Dermis blood vessel endothelial cell (primary cell): ENCODE results near the gene IBSP. TPM values are rescaled to one million over a fixed set of nuclear protein-coding genes. Genes with fewer than 3 reads are reported as not detected.

Experiments used
- DNase-seq: peaks from one replicate; pipeline ENCODE4 v3.0.0; 2010
- total RNA-seq: library from RNA; depleted of rRNA; stranded (reverse); fragments of >200 nt; gene quantifications from 2 replicates; pipeline ENCODE4 v1.2.3, GENCODE V29; 2014

The IBSP gene
- total RNA-seq, 1 donor from 2014 or later, result not detected

DNA sequence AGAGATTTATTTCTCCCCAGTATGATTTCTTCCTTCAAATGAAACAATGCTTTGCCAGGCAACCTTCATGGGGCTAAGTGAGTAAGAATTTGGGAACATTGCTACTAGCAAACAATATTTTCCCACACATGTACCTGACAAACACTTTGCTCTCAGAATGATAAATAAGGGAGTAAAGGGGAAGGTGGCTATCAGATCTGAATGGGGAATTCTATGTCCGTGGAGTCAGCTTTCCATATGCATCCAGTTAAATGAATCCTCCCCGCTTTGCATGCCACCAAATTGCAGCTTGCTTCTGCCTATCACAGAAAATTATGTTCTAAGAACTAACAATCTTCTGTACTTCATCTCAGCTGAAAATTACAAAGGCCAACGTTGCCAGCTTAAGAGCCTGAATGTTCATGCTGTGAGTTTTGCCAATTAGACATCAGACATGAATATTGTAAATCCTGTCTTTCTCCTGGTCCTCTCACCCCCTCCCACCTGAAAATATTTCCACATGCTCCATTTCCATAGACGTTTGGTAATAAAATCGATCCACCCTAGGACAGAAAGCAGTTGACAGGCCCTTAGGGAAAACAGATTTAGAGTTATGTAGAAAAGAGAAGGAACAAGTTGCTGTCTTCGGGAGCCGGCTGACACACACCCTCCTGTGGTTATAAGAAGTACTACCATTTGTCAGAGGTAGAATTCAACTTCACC, 39.7 kb downstream of the IBSP start:
- DNase-seq, result peak; percentile 63

DNA sequence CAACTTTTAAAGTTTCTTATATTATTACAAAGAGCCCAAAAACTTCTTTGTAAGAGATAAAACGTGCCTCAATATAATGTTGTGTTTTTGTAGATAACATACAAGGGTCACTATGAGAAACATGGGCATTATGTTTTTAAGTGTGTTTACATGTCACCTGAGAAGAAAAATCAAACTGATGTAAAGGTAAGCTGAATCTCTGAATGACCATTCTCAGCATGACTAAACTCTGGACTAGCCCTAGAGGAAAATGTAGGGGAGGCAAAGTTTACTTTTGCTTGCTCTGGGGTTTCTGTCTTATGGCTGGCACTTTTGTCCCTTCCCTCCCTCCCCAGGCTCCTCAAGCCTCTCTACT, 40.2 kb downstream of the IBSP start:
- DNase-seq, result no peak

DNA sequence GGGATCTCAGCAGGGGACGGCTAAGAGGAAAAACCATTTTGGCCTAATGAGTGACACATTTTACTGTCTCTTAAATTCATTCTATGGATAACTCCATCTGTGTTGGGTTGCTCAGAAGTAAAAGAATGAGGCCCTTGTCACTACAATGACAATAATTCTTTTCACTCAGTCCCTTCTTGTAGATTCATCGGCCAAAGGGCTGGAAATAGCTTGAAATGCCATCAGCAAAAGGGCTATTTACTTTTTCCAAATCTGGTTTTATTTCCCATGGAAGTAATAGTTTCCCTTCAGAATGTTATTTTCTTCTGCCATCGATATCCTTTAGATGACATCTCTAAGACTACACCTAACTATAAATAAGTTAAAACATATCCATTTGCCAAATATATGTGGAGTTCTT, 40.8 kb downstream of the IBSP start:
- no peak for DNase-seq

DNA sequence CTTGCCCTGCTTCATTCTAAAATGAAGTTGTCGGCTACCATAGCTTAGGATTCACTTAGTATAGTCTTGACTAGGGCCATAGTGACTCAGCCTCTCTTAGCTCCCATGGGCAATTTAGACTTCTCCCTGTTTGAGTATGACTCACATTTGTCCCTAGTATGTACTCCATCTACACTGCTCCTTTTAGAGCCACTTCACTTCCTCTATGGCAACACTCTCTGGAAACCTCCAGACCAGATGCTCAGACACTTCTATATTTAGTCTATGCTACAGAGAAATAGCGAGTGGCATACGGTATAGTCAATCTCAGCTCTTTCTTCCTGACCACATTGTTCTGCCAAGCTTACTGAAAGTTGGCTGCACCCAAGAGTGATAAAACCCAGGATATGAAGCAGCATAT, 44.6 kb downstream of the IBSP start:
- DNase-seq, result peak; percentile 46

DNA sequence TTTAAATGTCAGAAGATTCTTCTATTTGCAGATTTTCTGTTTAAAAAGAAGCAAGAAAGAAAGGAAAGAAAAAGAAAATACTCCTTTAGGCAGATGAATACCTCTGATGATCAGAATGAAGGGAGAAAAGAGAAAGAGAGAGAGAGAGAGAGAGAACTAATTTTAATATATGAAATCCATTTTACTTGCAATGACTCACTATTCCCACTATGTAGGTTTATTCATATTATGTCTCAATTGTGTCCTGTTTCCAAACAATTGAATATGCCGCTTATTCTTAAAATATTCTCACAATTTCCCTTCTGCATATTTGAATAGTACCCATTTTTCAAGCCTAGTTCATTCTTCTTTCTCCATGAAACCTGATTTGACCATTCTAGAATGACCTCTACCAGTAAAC, 45.1 kb downstream of the IBSP start:
- no peak for DNase-seq

DNA sequence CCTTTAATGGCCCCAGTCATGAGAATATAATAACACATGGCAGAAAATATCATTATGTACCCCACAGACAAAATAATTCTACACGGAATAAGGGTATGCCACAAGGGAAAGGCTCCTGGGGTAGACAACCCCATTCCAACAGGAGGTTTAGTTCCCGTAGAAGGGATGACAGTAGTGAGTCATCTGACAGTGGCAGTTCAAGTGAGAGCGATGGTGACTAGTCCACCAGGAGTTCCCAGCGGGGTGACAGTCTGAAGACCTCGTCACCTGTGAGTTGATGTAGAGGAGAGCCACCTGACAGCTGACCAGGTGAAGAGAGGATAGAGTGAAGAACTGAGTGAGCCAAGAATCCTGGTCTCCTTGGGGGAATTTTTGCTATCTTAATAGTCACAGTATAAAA, 46.9 kb downstream of the IBSP start:
- DNase-seq, result no peak

DNA sequence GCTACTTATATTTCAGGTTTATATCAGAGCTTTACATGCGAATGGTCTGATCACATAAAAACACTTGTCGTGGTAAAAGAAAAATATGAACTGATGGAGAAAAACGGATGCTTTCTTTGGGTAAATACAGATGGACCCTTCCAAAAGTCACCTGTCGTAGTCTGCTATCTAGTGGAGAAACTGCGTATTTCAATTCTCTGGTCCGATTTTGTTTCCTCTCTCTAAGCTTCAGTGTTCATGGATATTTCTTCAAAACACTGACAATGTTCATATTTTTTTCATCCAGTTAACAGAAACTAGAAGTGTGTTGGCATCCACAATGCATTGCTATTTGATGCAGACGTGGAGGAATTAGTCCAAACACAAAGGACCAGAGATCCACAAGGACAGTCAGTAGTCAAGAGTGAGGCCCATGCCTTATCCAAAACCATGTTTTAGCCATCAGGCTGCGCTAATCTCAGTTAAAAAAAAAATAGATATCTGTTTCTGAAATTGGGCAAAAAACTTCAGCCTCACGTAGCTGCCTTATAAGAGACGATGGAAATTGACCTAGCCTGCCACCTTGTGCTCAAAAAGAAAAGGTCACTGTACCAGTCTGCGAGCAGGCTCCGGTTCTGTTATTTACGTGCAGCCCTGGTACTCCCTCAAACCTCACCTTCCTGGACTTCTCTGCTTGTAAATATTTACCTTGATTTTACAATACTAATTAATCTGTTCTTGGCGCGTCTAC, 49.4 kb downstream of the IBSP start:
- DNase-seq, result peak; percentile 77

DNA sequence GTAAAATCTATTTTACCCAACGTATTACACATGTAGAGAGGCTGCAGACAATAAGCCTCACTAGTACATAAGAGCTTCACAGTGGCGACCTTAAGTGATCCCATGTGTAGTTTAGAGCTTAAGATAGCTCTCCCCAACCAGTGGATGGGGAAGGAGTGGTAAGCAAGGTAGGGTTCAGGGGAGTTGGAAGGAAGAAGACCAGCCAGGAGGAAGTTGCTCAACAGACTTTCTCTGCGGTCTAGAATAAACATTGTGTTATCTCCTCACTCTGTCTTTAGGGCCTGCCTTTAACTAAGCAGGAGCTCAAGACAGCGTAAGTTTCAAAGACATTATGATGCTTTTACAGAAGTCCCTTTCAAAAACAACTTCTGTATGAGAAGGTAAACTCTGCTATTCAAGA, 50.3 kb downstream of the IBSP start:
- no peak for DNase-seq

DNA sequence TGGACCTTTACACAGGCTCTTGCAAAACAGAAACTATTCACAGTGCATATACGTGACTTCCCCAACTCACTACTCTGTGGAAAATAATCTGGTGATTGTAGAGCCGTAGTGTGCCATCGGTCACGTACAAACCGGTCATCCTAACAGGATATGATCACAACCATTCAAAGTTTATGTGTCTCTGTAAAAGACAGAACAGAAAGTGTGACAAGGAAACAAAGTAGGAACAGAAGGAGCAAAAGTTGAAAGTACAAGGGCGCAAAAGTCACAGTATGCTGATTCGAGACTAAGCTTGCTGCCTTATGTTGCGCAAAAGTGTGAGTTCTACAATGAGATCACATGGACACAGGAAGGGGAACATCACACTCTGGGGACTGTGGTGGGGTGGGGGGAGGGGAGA, 52.0 kb downstream of the IBSP start:
- DNase-seq, result no peak

DNA sequence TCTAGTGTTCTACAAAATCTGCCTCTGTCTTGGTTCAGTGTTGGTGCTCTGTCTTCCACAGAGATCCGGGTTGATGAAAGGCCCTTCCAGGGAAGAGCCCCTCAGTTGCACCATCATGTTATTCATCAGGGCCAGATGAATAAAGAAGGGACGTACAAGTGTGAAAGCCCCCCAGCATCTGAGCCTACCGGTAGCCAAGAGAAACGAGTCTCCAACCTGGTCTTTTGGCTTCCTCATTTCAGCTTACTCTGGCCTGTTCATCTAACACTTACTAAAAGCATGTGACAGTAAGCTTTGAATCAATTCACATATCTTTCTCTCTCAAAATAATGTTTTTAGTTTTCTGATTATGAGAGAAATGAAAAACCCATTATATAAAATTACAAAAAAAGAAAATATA, 52.6 kb downstream of the IBSP start:
- DNase-seq, result no peak

DNA sequence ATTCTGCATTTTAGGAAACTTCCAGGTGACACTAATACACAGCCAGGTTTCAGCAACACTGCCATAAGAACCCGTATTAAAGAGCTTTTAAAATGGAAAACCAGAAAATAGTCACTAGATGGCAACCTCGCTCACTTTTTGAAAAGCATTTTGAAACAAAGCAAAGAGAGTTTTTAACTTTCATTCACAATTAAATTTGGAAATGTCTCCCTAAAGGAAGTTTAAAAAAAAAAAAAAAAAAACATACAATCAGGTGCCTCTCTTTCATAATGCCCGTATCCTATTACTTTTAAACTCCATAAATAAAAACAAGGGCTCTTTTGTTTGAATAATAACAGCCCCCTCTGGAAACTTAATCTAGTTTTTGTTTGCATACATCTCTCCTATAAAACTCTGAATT, 53.8 kb downstream of the IBSP start:
- DNase-seq, result peak; percentile 76

DNA sequence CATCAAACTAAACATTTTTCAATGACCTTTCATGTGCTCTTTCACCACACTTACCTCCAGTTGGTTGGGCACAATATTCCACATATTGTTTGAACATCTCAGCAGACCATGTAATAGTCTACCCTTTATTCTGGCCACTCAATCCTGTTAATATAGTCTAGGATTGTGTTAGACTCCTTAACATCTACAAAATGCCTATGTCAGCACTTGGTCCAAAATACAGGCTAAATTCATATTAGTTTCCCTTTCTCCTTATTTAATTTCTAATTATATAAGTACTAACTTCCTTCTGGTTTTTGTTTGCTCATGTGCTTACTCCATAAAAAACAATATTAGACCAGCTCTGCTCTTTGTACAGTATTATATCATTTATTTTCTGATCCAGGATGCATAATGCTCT, 54.5 kb downstream of the IBSP start:
- DNase-seq, result no peak

DNA sequence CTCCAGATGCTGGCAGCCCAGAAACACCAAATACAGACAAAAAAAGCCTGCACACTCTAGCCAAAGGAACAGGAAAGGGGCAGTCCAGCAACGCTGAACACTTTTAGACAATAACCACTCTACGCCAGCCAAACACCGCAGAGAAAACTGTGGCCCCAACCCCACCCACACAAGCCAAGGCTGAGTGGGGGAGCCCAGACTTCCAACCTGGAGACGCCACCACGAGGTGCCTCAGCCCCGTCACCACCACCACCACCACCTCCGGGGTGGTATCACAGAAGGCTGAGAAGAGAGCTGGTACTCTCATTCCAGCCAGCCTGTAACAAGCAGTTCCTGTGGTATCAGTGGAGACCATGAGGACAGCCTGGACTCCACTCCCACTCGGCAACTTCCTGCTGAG, 56.2 kb downstream of the IBSP start:
- no peak for DNase-seq

DNA sequence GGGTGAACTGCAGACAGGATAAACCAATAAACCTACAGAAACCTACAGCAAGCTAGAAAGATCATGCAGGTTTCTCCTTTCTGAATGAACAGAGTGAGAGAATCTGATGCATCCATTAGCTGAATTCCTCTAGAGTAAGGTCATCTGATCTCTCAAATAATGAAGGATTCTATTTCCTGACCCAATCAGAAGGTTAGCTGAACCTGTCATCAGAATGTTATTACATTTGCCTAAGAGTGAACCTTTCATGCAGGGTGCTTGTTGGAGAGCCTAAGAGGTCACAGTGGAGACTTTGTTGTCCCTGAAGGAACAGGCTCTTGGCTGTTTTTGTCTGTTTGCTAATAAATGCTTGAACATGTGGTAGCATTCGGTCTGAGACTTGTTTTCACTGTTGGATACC, 57.5 kb downstream of the IBSP start:
- no peak for DNase-seq

DNA sequence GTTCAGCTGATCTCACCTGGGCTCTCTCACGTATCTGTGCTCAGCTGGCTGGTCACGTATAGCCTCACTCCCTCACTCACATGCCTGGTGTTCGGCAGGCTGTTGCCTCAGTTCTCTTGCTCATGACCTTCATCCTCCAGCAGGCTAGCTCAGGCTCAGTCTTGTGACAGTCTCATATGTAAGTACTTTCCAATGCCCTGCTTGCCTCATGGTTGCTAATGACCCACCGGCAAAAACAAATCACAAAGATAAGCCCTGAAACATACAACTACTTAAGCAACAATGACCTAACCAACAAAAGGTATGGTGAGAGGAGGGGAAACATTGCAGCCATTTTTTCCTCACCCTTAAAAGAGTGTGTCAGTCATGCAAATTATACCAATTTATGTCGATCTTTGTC, 58.4 kb downstream of the IBSP start:
- no peak for DNase-seq

Other genes with a start within 250 kb of the IBSP start
- gene DSPP, start 191.0 kb upstream of the IBSP start, total RNA-seq, result not detected in 2 replicates
- not detected in 2 replicates for gene DMP1, start 149.3 kb upstream of the IBSP start, total RNA-seq
- gene MEPE, start 33.4 kb downstream of the IBSP start, total RNA-seq, result not detected in 2 replicates
- 4.4 and 11.6 TPM in 2 replicates for gene SPP1, start 176.2 kb downstream of the IBSP start, total RNA-seq
- 41.9 and 48.8 TPM in 2 replicates for gene PKD2, start 208.1 kb downstream of the IBSP start, total RNA-seq